ENCODE results near the gene PFDN1. TPM values are rescaled to one million over a fixed set of nuclear protein-coding genes. Genes with fewer than 3 reads are reported as not detected.
A peak's percentile ranks its signal among the peaks of the same experiment; 100 is the strongest.

PFDN1 gene
- total RNA-seq, 1 experiment from 2014 or later: 48.9 TPM

- Histone ChIP-seq H3K79me2 (ENCODE audit: insufficient read depth, low read length) (peaks cover 5% of the 10 kb centered on the region; the same call in 1 of the 2 replicates), H3K27ac (ENCODE audit: low read depth, low read length) (peak overlapping the region; percentile 87), H3K9me3 (ENCODE audit: control insufficient read depth in 1 of 2, insufficient read depth in 1 of 2, low read depth in 1 of 2, low read length in 2 of 2) (no peaks in the 10 kb centered on the region), H3K9ac (ENCODE audit: low read length) (peak overlapping the region; percentile 43), H3K4me3 (replicated peaks in 1 of 2; ENCODE audit: low read depth in 1 of 2, low read length in 2 of 2) (peak overlapping the region in 1 of 2 experiments; percentile 45; a peak in 2 of 4 replicates), H3K36me3 (ENCODE audit: control insufficient read depth in 1 of 2, insufficient read depth in 2 of 2, low read length in 2 of 2) (no peaks in the 10 kb centered on the region), H3K4me2 (ENCODE audit: low read length) (peak overlapping the region; percentile 73), H3K27me3 (ENCODE audit: insufficient read depth, low read length) (no peaks in the 10 kb centered on the region), H3K9me2 (ENCODE audit: insufficient read depth) (no peaks in the 10 kb centered on the region), H3K4me1 (ENCODE audit: control insufficient read depth in 1 of 2, insufficient read depth in 2 of 2, low read length in 2 of 2) (peaks cover 77 to 89% of the 10 kb centered on the region in 2 experiments), H2AFZ (ENCODE audit: low read depth, low read length, poor library complexity, severe bottlenecking) (no peak overlapping the region), H4K20me1 (ENCODE audit: insufficient read depth) (no peaks in the 10 kb centered on the region)
- ATAC-seq (peak; percentile 52), DNase-seq (ENCODE audit: low read depth, low spot score) (no peak)
- ChIA-PET POLR2A (no interaction called here), RAD21 (ENCODE audit: low non-redundant PET in 1 of 2, low total read pairs in 2 of 2, uncharacterized antibody in 2 of 2, unreplicated experiment in 2 of 2) (no interaction called here), CTCF (interaction anchor here (1.1 to 2.7 kb wide), 2 partner anchors 8 to 19 kb away, joined by 3 to 17 read pairs; no protein-coding TSS in a partner anchor)
- no TSS peak for BruUV-seq (replicated peaks)
- intact Hi-C loops (cut with micrococcal nuclease): loop anchor here (10.0 kb wide), 1 partner anchor 145 kb away; no protein-coding TSS in a partner anchor
- TF ChIP-seq JUND (IDR thresholded peaks at IDR 0.05) (peak; percentile 49; the same call in 1 of the 2 replicates), FOSL1 (IDR thresholded peaks at IDR 0.05; ENCODE audit: low read depth) (peak; percentile 60), SRF (IDR thresholded peaks at IDR 0.05; ENCODE audit: low read depth) (no peak; the same call in 1 of the 2 replicates), MAX (IDR thresholded peaks at IDR 0.05) (peak; percentile 56; the same call in 1 of the 2 replicates), ATF3 (IDR thresholded peaks at IDR 0.05) (no peak), CBX3 (IDR thresholded peaks at IDR 0.05; ENCODE audit: low read depth) (0 out of 2 replicates have a peak, but pooled peaks have one; percentile 43), SP1 (IDR thresholded peaks at IDR 0.05; ENCODE audit: low read depth) (peak; percentile 49; the same call in 1 of the 2 replicates), ELF1 (IDR thresholded peaks at IDR 0.05; ENCODE audit: borderline replicate concordance, low read depth) (no peak), SIN3A (IDR thresholded peaks at IDR 0.05; ENCODE audit: low read depth) (no peak; the same call in 1 of the 2 replicates)
Observed at GRCh38 chr5:140220032-140220697, 82.7 kb downstream of the PFDN1 start.
